Activated T-cell treated with anti-CD3 and anti-CD28 coated beads, Interleukin-2, amount 50 U/mL, for 72 hours (primary cell): Measurements from ENCODE around the gene KLRK1. TPM values are rescaled to one million over a fixed set of nuclear protein-coding genes. Genes with fewer than 3 reads are reported as not detected.

Experiments
- ATAC-seq, 2 donors: fragments of 150-1000 bp; cut with Tn5 transposase; replicated peaks in 1 of 2; 2 replicates each; pipeline ENCODE4 v1.10.0; 2021; ENCODE audit warnings: moderate library complexity in 2 of 2, mild to moderate bottlenecking in 1 of 2
- DNase-seq, 2 donors: peaks; one replicate each; pipeline ENCODE4 v3.0.0; 2021 to 2022; ENCODE audit warnings: mixed read lengths in 1 of 2
- H3K27ac Mint-ChIP-seq: one replicate; pipeline ENCODE4 v1.8.0; 2022; ENCODE audit warnings: mild to moderate bottlenecking, moderate library complexity, mixed read lengths
- H3K27me3 Mint-ChIP-seq: one replicate; pipeline ENCODE4 v1.8.0; 2022; ENCODE audit warnings: low read depth, mixed read lengths
- H3K36me3 Mint-ChIP-seq, 2 donors: one replicate each; pipeline ENCODE4 v1.8.0; 2022; ENCODE audit warnings: mixed read lengths in 2 of 2, mild to moderate bottlenecking in 1 of 2; ENCODE audit not compliant: insufficient read depth in 2 of 2
- H3K4me1 Mint-ChIP-seq: one replicate; pipeline ENCODE4 v1.8.0; 2022; ENCODE audit warnings: low read depth, mixed read lengths
- H3K4me3 Mint-ChIP-seq, 2 donors: one replicate each; pipeline ENCODE4 v1.8.0; 2022; ENCODE audit warnings: mild to moderate bottlenecking in 2 of 2, mixed read lengths in 2 of 2, moderate library complexity in 2 of 2
- H3K9me3 Mint-ChIP-seq, 2 donors: one replicate each; pipeline ENCODE4 v1.8.0; 2022; ENCODE audit warnings: mixed read lengths in 2 of 2
- total RNA-seq, 2 donors: library from RNA; stranded (reverse); gene quantifications; one replicate each; pipeline ENCODE4 v1.2.3, GENCODE V29; 2022

The KLRK1 gene
- total RNA-seq, 2 donors from 2014 or later: 18.9 to 23.6 TPM

DNA sequence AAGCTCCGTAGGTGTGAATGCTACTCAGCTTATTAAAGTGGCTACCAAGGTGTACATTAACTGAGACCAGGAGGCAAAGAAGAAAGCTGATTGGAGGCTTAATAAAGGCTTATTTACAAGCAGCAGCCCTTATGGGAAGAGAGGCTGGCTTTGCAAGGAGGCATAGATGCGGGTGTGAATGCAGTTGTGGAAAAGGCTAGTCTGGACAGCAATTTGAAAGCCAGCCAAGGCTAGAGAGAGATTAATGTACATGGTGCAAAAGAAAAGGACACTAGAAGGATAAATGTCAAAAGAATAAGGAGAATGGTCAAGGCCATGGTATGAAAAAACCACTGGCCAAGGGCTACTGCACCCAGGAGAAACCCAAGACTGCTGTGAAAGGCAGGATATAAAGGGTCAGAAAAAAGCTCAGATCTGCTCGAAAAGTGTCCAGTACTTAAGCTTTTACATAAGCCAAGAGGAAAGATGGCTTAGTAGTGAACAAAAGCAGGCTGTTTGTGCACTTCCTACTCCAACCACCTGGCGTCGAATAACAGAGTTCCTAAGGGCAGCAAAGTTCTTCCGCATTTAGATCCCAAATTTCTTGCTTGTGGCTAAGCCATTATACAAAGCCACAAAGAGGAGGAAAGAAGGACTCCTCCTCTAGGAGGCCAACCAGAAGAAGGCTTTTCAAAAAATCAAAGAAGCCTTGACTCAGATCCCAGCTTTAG is 24.0 kb downstream of the KLRK1 start:
- H3K36me3 Mint-ChIP-seq: peaks cover 8 to 19% of the 10 kb centered on the region in 2 donors
- H3K9me3 Mint-ChIP-seq: no peaks in the 10 kb centered on the region
- no peak overlapping the region for H3K4me3 Mint-ChIP-seq
- peaks cover 30% of the 10 kb centered on the region for H3K4me1 Mint-ChIP-seq
- H3K27ac Mint-ChIP-seq: no peak overlapping the region
- no peaks in the 10 kb centered on the region for H3K27me3 Mint-ChIP-seq
- no peak for ATAC-seq
- DNase-seq: no peak

DNA sequence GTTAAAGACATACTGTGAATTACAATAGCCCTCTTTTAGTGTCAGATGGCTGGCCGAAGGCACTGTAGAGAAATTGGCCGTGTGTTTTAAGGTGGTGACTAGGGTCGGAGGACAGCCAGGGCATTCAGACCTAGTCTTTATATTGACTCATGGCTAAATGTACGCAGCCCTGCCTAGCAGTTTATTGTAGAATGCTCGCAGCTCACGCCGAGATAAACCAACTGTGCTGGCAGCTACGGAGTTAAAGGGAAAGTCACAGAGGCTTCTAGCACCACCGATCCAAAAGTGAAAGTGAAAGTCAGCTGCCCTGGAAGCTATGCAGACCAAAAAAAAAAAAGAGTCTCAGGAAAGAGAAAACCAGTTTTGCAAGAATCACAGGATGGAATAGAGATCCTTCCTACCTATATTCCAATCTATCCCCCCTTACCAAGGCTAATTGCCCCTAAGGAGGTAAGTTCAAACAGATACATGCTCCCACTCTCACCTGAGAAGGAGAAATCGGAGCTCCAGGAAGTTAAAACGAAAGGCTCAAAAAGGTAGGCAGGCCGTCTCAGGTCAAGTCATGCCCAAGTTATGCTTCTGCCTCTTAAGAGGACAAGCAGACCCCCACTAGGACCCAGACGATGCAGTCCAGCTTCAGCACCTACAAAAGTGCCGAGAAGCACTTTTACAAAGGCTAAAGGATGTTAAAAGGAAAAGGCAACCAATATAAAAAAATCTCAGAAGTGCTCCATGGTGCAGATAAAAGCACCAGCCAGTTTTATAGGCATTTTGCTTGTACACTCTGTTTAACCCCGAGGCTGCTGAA is 24.8 kb downstream of the KLRK1 start:
- DNase-seq (peak; percentile 68 to 74), ATAC-seq (peak; percentile 78 to 80)
- Mint-ChIP-seq H3K36me3 (peaks cover 8 to 19% of the 10 kb centered on the region in 2 donors), H3K27ac (no peak overlapping the region), H3K9me3 (no peaks in the 10 kb centered on the region), H3K4me3 (no peak overlapping the region), H3K4me1 (peaks cover 38% of the 10 kb centered on the region), H3K27me3 (no peaks in the 10 kb centered on the region)

DNA sequence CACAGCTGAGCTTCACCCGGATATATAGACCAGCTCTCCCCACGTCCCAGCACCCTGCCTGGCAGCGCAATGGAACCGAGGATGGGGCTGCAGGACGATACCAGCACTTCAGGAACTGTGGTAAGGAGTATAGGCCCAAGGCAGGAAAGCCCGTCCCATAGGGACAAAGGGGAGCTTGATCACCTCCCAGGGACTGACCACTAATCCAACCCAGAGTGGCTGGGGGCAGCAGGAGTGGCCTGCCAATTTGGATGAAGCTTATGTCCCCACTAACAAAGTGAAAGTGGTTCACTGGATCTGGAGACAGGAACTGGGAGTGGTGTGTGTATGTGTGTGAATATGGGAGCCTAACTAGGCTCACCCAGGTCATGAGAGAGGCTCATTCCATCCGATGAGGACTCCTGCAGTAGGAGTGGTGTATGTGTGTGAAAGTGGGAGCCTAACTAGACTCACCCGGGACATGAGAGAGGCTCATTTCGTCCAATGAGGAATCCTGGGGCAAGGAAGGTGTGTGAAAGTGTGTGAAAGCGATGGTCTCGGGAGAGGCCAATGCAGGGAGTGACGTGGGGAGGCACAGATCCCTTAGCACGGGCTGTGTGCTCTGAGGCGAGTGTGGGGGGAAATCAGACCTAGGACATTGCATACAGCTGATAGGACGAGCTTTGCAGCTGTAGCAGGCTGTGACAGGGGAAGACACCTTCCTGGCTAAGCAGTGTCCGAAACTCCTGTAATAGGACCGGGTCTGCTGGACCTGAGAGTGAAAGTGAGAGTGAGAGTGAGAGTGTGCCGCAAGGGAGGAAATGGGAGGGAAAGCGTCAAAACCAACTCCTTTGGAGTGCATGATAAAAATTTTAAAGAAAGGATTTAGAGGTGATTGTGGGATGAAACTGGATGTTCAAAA is 25.7 kb downstream of the KLRK1 start:
- Mint-ChIP-seq H3K27ac (no peak overlapping the region), H3K27me3 (no peaks in the 10 kb centered on the region), H3K4me1 (peaks cover 42% of the 10 kb centered on the region), H3K4me3 (no peak overlapping the region), H3K36me3 (peaks cover 8 to 19% of the 10 kb centered on the region in 2 donors), H3K9me3 (no peaks in the 10 kb centered on the region)
- peak; percentile 38 to 40 for DNase-seq
- peak; percentile 72 to 74 for ATAC-seq

DNA sequence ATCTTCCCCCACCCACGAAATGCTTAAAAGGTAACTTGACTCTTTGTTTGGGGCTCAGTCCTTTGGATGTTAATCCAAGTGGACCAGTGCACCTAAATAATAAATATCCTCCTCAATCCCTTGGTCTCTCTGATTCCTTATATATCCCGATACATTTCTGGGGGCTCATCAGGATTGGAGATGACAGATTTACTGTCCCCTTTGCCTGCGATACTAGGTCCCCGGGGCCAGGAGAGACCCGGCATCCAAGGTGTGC is 26.3 kb downstream of the KLRK1 start:
- H3K27me3 Mint-ChIP-seq: no peaks in the 10 kb centered on the region
- H3K4me1 Mint-ChIP-seq: peaks cover 40% of the 10 kb centered on the region
- H3K36me3 Mint-ChIP-seq: peaks cover 5 to 17% of the 10 kb centered on the region in 2 donors
- no peak overlapping the region for H3K27ac Mint-ChIP-seq
- ATAC-seq (no peak), DNase-seq (no peak)
- H3K9me3 Mint-ChIP-seq: no peaks in the 10 kb centered on the region
- H3K4me3 Mint-ChIP-seq: no peak overlapping the region

DNA sequence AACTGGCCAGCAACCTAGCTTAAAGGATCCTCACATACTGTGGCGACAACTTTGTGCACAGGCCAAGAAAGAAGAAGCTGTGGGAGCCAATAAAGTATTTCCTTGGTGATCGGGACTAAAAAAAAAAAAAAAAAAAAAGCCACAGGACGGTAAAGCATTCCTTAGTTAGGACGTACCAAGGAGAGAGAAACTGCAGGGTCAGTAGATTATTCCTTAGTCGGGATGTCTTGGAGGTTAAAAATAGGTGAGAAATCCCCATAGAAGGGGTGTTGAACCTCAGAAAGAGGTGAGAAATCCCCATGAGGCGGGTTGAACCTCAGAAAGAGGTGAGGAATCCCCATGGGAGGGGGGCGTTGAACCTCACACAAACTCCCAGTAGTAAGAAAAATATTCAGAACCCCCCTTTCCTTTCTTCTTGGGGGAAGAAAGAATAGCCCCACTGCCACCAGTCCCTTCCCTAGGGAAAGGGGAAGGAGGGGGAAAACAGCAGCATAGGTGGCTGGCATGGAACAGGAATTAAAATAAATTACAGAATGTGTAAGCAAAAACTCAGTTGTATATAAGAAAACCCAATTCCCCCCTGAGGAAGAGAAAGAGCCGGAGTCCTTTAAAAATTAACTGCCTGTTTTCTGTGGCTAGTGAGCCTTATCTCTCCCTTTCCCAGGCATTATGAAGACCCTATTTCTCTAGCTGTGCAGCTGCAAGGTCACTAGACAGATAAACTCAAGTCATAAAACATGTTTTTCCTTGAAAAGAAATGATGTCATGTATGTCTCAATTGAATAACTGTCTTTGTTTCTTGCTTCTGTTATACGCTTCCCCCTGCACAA is 26.8 kb downstream of the KLRK1 start:
- Mint-ChIP-seq H3K4me3 (no peak overlapping the region), H3K27ac (peak overlapping the region; percentile 76), H3K9me3 (no peaks in the 10 kb centered on the region), H3K27me3 (no peaks in the 10 kb centered on the region), H3K4me1 (peaks cover 34% of the 10 kb centered on the region), H3K36me3 (peaks cover 1 to 12% of the 10 kb centered on the region in 2 donors)
- no peak for ATAC-seq
- DNase-seq: peak in 1 of 2 donors; percentile 25

DNA sequence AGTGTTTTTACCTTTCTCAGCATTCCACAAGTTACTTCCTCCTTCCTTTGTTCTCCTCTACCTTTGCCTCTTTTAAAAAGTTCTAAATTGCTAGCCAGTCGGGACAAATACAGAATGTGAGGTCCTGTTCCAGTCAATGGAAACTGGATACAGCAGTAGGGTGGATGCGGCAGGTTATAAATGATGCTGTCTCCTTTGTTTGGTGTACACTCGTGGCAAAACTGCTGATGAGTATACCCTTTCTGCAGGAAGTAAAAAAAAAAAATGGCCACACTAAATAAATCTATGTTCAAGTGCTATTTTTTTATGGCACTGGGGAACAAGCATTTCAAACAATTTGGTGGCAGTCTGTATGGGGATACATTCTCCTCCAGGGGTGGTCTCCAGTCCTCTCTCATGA is 27.5 kb downstream of the KLRK1 start:
- Mint-ChIP-seq H3K36me3 (peaks cover 0 to 6% of the 10 kb centered on the region in 2 donors), H3K27me3 (no peaks in the 10 kb centered on the region), H3K4me3 (no peak overlapping the region), H3K27ac (peak overlapping the region; percentile 76), H3K9me3 (no peaks in the 10 kb centered on the region), H3K4me1 (peaks cover 33% of the 10 kb centered on the region)
- no peak for DNase-seq
- no peak for ATAC-seq

DNA sequence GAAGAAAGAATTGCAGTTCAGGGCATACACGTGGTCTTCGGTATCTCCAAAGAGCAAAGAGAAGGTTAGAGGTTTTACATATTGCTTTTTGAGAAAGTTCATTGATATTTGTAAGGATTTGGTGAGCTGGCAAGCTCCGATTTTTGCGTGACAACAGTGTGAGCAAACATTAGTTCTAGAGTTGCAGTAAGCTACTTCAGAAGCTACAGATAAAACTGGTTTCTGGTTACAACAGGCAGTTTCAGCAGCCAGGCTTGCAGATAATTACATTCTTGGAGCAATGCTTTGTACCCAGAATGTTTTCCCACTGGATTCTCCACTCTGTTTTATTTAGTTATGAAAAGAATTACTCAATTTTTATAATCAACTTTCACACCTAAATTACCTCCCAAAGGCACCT is 28.2 kb downstream of the KLRK1 start:
- H3K9me3 Mint-ChIP-seq: no peaks in the 10 kb centered on the region
- peak overlapping the region; percentile 22 to 31 for H3K4me3 Mint-ChIP-seq
- no peak overlapping the region for H3K27ac Mint-ChIP-seq
- ATAC-seq (no peak), DNase-seq (no peak)
- peaks cover 27% of the 10 kb centered on the region for H3K4me1 Mint-ChIP-seq
- peaks cover 0 to 1% of the 10 kb centered on the region in 2 donors for H3K36me3 Mint-ChIP-seq
- H3K27me3 Mint-ChIP-seq: no peaks in the 10 kb centered on the region

DNA sequence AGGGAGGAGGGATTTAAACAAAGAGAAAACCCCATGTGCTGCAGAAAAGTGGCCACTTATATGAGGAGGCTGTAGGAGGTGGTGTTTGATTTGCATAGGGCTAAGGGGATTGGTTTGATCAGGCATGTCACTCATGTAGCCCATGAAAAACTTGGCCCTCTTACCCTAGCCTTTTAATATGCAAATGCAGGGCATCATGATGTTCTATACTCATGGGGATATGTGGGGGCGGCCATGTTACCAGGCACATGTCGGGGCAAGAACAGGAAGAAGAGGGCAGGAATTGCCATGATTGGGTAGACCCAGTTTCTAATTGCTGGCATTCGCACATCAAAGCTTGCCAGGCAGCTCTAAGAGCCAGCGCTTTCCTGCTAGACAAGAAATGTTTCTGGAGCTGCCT is 28.8 kb downstream of the KLRK1 start:
- no peak overlapping the region for H3K27ac Mint-ChIP-seq
- H3K27me3 Mint-ChIP-seq: no peaks in the 10 kb centered on the region
- peaks cover 23% of the 10 kb centered on the region for H3K4me1 Mint-ChIP-seq
- peaks cover 0 to 1% of the 10 kb centered on the region in 2 donors for H3K36me3 Mint-ChIP-seq
- peak in 1 of 2 donors; percentile 18 for ATAC-seq
- DNase-seq: no peak
- no peaks in the 10 kb centered on the region for H3K9me3 Mint-ChIP-seq
- peak overlapping the region; percentile 0 to 31 for H3K4me3 Mint-ChIP-seq

DNA sequence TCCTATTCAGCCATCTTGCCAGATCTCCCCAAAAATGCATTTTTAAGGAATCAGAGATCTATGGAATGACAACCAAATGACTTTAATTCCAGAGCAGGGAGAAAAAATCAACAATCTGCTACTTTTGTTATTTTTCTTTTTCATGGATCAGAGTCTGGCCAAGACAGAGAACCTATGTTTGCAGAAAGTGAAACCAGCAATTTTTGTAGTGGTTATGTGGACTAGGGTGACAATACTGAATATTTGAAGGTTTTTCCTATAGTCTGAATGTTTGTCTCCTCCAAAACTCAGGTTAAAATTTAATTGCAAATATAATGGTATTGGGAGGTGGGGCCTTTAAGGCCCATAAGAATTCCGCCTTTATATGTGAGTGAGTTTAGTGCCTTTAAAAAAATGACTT is 30.9 kb downstream of the KLRK1 start:
- Mint-ChIP-seq H3K4me1 (peaks cover 27% of the 10 kb centered on the region), H3K36me3 (peaks cover 0 to 1% of the 10 kb centered on the region in 2 donors), H3K27me3 (no peaks in the 10 kb centered on the region), H3K27ac (no peak overlapping the region), H3K9me3 (no peaks in the 10 kb centered on the region), H3K4me3 (no peak overlapping the region)
- ATAC-seq (no peak), DNase-seq (no peak)

DNA sequence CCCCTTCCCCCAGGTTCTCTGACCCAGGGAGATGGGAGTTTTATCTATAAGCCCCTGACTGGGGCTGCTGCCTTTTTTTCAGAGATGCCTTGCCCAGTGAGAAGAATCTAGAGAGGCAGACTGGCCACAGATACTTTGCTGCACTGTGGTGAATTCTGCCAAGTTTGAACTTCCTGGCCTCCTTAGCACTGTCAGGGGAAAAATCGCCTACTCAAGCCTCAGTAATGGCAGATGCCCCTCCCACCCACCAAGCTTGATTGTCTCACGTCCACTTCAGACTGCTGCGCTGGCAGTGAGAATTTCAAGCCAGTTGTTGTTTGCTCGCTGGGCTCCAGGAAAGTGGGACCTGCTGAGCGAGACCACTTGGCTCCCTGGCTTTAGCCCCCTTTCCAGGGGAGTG is 31.7 kb downstream of the KLRK1 start:
- ATAC-seq (no peak), DNase-seq (no peak)
- peaks cover 27% of the 10 kb centered on the region for H3K4me1 Mint-ChIP-seq
- peaks cover 6% of the 10 kb centered on the region for H3K27me3 Mint-ChIP-seq
- H3K27ac Mint-ChIP-seq: no peak overlapping the region
- no peak overlapping the region for H3K4me3 Mint-ChIP-seq
- no peaks in the 10 kb centered on the region for H3K9me3 Mint-ChIP-seq
- peaks cover 2 to 3% of the 10 kb centered on the region in 2 donors for H3K36me3 Mint-ChIP-seq

DNA sequence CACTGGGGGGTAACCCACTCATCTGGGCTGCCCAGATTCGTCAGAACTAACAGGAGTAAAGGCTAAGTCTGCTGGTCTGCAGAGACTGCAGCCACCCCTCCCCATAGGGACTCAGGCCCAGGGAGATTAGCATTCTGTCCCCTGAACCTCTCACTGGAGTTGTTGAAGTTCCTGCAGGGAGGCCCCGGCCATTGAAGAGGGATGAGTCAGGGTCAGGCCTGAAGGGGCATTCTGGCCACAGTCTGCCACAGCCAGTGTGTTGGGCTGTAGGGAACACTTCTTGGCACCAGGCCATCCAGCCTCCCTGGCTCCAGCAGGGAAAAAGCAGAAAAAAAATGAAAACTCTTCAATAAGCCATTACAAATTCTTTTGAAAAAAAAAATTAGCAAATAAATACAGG is 35.3 kb downstream of the KLRK1 start:
- H3K4me3 Mint-ChIP-seq: no peak overlapping the region
- no peak overlapping the region for H3K27ac Mint-ChIP-seq
- peaks cover 2 to 7% of the 10 kb centered on the region in 2 donors for H3K9me3 Mint-ChIP-seq
- H3K4me1 Mint-ChIP-seq: peaks cover 10% of the 10 kb centered on the region
- ATAC-seq (no peak), DNase-seq (no peak)
- H3K27me3 Mint-ChIP-seq: peaks cover 28% of the 10 kb centered on the region
- peaks cover 8 to 18% of the 10 kb centered on the region in 2 donors for H3K36me3 Mint-ChIP-seq

DNA sequence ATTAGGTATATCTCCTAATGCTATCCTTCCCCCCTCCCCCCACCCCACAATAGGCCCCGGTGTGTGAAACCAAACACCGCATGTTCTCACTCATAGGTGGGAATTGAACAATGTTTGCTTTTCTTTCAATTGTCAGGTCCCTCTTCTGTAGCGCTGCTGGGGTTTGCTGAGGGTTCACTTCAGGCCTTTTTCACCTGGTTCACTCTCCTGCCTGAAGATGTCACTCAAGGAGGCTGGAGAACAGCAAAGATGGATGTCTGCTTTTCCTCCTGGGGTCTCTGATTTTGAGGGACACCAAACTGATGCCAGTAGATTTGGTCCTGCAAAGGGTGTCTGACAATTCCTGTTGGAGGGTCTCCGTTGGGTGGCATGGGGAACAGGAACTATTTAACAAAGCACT is 35.8 kb downstream of the KLRK1 start:
- H3K4me3 Mint-ChIP-seq: no peak overlapping the region
- no peak for ATAC-seq

More for the DNA sequence above, 35.8 kb downstream of the KLRK1 start:
- Mint-ChIP-seq H3K9me3 (peaks cover 2 to 7% of the 10 kb centered on the region in 2 donors), H3K27ac (no peak overlapping the region), H3K36me3 (peaks cover 8 to 18% of the 10 kb centered on the region in 2 donors), H3K27me3 (peaks cover 28% of the 10 kb centered on the region), H3K4me1 (peaks cover 6% of the 10 kb centered on the region)
- DNase-seq: no peak
